22Rv1 (cell line): ENCODE data around the gene PRUNE2.

Source experiments
- H3K27ac ChIP-seq: fragments of 450-650 bp; 2 replicates; pipeline ENCODE4 v1.5.1; 2017
- ZFX ChIP-seq: fragments of 450-650 bp; IDR thresholded peaks from 2 replicates; pipeline ENCODE4 v1.6.1; 2017; ENCODE audit warnings: antibody characterized with exemption, borderline replicate concordance
- TF ChIP-seq, protein P1 (sequence below): fragments of 450-650 bp; IDR thresholded peaks from 2 replicates; pipeline ENCODE4 v1.5.1; 2017; ENCODE audit warnings: mild to moderate bottlenecking

PRUNE2 gene

DNA sequence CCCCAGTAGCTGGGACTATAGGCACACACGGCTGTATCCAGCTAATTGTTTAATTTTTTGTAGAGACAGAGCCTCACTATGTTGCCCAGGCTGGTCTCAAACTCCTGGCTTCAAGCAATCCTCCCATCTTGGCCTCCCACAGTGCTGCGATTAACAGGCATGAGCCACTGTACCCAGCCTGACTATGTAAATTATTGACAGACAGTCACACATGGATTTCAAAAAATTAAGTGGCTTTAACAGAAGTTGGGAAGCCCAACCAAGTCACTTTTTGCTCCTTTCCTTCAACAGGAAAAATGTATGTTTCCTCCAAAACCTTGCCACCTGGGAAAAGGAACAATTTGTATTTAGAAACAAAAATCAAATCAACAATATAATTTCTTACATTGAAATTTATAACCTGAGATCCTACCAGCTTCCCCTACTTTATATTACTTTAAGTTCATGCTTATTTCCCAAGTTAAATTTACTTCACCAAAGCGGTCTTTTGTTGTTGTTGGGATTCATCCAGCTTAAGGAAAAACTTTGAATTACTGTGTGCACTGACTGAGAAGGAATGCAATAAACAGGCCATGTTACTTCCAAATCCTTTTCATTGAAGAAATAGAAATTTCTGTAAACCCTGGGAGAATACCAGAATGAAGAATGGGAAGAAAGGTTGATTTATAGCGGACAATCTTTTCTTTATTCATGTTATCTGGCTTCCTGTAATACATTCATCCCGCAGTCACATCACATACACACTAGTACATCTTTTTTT is 133.0 kb downstream of the PRUNE2 start:
- H3K27ac ChIP-seq: no peak overlapping the region
- TF ChIP-seq ZFX: no peak
- TF ChIP-seq, protein P1, sequence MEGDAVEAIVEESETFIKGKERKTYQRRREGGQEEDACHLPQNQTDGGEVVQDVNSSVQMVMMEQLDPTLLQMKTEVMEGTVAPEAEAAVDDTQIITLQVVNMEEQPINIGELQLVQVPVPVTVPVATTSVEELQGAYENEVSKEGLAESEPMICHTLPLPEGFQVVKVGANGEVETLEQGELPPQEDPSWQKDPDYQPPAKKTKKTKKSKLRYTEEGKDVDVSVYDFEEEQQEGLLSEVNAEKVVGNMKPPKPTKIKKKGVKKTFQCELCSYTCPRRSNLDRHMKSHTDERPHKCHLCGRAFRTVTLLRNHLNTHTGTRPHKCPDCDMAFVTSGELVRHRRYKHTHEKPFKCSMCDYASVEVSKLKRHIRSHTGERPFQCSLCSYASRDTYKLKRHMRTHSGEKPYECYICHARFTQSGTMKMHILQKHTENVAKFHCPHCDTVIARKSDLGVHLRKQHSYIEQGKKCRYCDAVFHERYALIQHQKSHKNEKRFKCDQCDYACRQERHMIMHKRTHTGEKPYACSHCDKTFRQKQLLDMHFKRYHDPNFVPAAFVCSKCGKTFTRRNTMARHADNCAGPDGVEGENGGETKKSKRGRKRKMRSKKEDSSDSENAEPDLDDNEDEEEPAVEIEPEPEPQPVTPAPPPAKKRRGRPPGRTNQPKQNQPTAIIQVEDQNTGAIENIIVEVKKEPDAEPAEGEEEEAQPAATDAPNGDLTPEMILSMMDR: no peak

DNA sequence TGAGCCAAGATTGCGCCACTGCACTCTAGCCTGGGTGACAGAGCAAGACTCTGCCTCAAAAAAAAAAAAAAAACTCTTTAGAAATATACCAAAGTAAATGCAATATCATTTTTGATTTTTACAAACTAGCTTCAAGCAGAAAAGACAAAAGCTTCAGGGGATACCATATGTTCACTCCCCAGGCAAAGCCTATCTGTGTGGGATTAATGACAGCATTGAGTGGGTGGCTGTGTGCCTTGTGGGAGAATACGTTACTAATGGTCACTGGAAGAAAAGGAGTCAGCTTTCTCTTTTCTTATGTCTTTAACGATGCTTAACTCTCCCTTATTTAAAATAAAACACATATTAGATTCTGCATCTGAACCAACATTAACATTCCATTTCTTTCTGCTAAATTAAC is 139.8 kb downstream of the PRUNE2 start:
- no peak overlapping the region for H3K27ac ChIP-seq
- TF ChIP-seq ZFX: no peak
- TF ChIP-seq, protein P1: no peak

DNA sequence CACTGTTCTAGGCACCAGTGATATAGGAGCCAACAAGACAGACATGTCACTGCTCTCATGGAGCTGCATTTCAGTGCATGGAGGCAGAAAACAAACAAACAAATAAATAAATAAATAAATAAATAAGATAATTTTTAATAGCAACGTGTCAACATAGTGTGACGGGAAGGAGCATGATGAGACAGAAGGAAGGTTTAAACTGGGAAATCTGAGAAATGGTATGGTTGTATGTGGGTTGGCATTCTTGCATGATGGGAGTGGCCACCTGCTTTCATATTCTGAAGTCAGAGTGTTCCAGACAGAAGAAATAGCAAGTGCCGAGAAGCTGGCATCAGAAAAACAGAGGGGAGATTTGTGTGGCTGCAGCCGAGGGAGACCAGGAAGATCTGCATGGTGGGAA is 141.8 kb downstream of the PRUNE2 start, which contains the start of gene PCA3:
TSS of gene PCA3 (plus strand) at position 301 of the 400 bp plus-strand sequence.
- TF ChIP-seq, protein P1: no peak
- TF ChIP-seq ZFX: no peak
- H3K27ac ChIP-seq: no peak within 1 kb of the TSS

DNA sequence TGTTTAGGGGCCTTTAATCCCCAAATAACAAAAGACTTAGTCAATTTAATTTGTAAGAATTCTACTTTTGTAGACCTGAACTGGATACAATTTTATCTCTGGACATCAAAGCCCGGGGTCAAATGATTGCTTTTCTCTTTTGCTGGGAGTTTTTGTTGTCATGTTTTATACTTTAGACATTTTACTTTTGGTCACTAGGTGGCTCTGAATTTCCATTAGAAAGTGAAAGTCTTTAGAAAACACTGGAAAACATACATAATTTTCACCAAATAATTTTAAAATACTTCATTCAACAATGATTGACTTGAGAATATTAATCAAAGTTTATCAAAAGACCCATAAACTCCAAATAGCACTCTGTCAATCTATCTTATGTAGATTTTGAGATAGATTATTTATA is 144.5 kb downstream of the PRUNE2 start:
- H3K27ac ChIP-seq: no peak overlapping the region
- TF ChIP-seq, protein P1: peak; percentile 55
- TF ChIP-seq ZFX: no peak

DNA sequence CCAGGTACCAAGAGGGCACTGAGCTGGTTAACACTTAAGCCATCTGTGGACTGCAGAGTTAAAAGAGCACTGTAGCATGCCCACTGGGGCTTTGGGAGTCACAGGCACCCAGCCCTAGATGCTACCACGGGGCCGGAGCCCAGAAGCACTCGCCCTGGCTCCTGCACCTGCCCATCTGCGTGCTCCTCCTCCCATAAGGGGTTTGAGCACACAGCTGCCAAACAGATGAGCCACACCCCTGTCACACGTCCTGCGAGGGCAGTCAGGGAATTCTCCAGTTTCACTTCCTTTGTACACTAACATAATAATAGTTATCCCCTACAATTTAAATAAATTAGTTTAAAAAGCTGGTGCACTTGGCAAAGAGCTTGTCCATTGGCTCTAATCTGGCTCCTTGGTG is 146.2 kb downstream of the PRUNE2 start:
- TF ChIP-seq, protein P1: no peak
- no peak for TF ChIP-seq ZFX
- no peak overlapping the region for H3K27ac ChIP-seq

DNA sequence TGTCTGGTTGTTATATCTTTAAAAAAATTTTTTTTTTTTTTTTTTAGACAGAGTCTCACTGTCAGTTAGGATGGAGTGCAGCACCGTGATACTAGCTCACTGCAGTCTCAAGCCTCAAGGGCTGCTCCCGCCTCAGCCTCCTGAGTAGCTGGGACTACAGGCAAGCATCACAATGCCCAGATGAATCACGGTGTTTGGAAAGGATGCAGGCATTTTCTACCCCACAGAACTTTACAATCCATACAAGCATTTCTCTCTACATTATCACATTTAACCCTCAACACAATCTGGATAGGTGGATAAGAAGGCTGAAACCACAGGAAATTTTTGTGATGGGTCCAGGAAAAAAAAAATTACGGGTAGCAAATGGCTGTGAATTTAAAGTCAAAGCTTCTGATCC is 147.4 kb downstream of the PRUNE2 start:
- TF ChIP-seq, protein P1: no peak
- no peak for TF ChIP-seq ZFX
- H3K27ac ChIP-seq: no peak overlapping the region

DNA sequence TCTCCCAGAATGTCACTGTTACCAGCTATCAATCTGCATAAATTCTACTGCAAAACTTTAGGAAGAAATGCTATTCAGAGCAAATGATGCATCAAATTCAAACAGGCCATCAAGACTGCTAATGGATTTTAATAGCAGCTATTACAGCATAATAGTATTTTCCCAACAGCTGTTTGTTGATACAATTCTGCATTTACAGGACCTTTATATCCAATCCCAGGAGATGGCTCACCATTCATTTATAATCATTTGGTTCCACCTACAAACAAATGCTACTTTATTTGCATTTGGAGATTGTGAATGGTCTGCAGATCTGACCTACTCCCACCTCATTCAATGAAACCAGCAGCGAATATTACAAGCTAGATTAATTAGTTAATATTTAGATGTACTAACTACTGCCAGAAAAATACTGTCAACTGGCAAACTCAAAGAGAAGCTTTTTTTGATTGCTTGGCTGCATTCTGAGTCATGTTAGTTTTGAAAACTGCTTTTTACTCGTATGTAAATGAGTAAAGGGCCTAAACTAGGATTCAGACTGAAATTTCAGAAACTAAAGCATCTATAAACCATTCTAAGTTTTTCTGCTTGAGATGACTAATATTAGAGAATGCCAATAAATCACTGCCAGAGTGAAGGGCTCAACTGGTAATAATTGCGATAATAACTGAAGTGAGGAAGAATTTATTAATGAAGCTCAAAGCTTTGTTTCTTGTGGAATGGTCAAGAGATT is 148.8 kb downstream of the PRUNE2 start:
- no peak for TF ChIP-seq ZFX
- TF ChIP-seq, protein P1: no peak
- no peak overlapping the region for H3K27ac ChIP-seq
